Endothelial cell of umbilical vein (primary cell): ENCODE measurements around the gene KRTAP4-4.

Source experiments
- EZH2 ChIP-seq: IDR thresholded peaks from 2 replicates; pipeline ENCODE4 v1.6.1; 2012; ENCODE audit warnings: borderline replicate concordance, low read depth, mild to moderate bottlenecking, moderate library complexity, low read length, inconsistent platforms; ENCODE audit not compliant: severe bottlenecking
- FOS ChIP-seq: IDR thresholded peaks from 2 replicates; pipeline ENCODE4 v1.6.1; 2011; ENCODE audit warnings: mild to moderate bottlenecking, low read length, moderate library complexity, borderline replicate concordance; ENCODE audit not compliant: insufficient read depth
- MYC ChIP-seq: IDR thresholded peaks from one replicate; pipeline ENCODE4 v1.6.1; 2011; ENCODE audit warnings: mild to moderate bottlenecking, low read depth, low read length
- POLR2A ChIP-seq: IDR thresholded peaks from 2 replicates; pipeline ENCODE4 v1.6.1; 2012; ENCODE audit warnings: low read depth, mild to moderate bottlenecking, control low read depth, low read length
- POLR2AphosphoS5 ChIP-seq: IDR thresholded peaks from 2 replicates; pipeline ENCODE4 v1.6.1; 2012; ENCODE audit warnings: low read depth, mild to moderate bottlenecking, control low read depth, low read length, moderate library complexity; ENCODE audit not compliant: insufficient read depth
- TF ChIP-seq, protein P1 (sequence below): IDR thresholded peaks from 2 replicates; pipeline ENCODE4 v1.6.1; 2011; ENCODE audit not compliant: insufficient read depth, insufficient read length
- TF ChIP-seq, protein P2 (sequence below), 2 donors: IDR thresholded peaks; 1 replicate in 1 of 2; 2 replicates in 1 of 2; pipeline ENCODE4 v1.5.1; 2011; ENCODE audit warnings: low read length in 2 of 2, mild to moderate bottlenecking in 2 of 2, moderate library complexity in 2 of 2, control low read depth in 1 of 2, inconsistent platforms in 1 of 2, low read depth in 1 of 2; ENCODE audit not compliant: insufficient read depth in 1 of 2; ENCODE audit errors: extremely low read depth in 1 of 2

DNA sequence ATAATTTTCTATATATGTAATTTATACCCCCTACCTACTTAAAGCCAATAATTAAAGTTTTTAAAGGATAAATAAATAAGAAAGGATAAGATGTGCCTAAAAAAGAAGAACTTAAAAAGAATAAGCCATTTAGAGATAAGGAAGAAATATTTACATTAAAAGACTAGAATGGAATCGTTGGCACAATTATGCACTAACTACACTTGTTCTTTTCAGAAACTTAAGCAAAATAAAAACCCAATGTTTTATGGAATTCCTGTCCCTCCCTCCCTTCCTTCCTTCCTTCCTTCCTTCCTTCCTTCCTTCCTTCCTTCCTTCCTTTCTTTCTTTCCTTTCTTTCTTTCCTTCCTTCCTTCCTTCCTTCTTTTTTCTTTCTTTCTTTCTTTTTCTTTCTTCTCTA, 15.7 kb downstream of the KRTAP4-4 start:
- TF ChIP-seq EZH2, result no peak
- TF ChIP-seq, protein P1, sequence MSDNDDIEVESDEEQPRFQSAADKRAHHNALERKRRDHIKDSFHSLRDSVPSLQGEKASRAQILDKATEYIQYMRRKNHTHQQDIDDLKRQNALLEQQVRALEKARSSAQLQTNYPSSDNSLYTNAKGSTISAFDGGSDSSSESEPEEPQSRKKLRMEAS, result no peak
- TF ChIP-seq POLR2A, result no peak
- TF ChIP-seq, protein P2, sequence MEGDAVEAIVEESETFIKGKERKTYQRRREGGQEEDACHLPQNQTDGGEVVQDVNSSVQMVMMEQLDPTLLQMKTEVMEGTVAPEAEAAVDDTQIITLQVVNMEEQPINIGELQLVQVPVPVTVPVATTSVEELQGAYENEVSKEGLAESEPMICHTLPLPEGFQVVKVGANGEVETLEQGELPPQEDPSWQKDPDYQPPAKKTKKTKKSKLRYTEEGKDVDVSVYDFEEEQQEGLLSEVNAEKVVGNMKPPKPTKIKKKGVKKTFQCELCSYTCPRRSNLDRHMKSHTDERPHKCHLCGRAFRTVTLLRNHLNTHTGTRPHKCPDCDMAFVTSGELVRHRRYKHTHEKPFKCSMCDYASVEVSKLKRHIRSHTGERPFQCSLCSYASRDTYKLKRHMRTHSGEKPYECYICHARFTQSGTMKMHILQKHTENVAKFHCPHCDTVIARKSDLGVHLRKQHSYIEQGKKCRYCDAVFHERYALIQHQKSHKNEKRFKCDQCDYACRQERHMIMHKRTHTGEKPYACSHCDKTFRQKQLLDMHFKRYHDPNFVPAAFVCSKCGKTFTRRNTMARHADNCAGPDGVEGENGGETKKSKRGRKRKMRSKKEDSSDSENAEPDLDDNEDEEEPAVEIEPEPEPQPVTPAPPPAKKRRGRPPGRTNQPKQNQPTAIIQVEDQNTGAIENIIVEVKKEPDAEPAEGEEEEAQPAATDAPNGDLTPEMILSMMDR (IDR thresholded peaks at IDR 0.05; ENCODE audit: extremely low read depth in 1 of 2, insufficient read depth in 1 of 2, low read depth in 1 of 2, low read length in 2 of 2), result no peak
- no peak for TF ChIP-seq POLR2AphosphoS5
- no peak for TF ChIP-seq FOS
- no peak for TF ChIP-seq MYC
